ENCODE data around the gene MCM5.
"Not testable (repeated sequence)": the region's sequence is repeated elsewhere in the genome, so short reads cannot be mapped to it uniquely, and the experiment has no call there.

Gene MCM5

DNA sequence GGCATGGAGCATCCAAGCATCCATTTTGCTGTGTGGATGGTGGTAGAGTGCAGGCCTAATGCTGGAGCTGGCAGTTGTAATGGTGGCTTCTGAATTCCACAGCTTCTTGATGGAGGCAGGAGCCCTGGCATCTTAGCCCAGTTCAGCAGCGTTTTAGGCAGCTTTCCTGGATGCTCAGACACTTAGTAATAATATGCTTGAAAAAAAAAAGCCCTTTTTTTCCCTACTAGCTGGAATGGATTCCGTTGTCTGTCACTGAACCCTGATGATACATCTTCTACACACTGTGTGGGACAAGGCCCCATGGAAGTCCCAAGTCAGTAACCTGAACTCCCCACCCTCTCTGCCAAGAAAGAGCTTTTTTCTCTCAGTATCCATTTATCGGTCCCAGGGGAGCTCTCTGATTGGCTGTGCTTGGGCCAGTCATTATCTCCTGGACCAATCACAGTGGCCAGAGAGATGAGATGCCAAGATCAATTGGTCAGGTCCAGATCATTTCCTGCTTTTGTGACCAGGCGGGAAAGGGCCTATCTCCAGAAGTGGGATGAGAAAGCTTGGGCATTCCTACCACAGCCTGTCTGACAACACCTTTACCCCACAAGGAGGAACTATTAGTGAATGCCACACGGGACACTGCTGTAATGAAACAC is 34.2 kb downstream of the MCM5 start:
- no peak for DNase-seq

DNA sequence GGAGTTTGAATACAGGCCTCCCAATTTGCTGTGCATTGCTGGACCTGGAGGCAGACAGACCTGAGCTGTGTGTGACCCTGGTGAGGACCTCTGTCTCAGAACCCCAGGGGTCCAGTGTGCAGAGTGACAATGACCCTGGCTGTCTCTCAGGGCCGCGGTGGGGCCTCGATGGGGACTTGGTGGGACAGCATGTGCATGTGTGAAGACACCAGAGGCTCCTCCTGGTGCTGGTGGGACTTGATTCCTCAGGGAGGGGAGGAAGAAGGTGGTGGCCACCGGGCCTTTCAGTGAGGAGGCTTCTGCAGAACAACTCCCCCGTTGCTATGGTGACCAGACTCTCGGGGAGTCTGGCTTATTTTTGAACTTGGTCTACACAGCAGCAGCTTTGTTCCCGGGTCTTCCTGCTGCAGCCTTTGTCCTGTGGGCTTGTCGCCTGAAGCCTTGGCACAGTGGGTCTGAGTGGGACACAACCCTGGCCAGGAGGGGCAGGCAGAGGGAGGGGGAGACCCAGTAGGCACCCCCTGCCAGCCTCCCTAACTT is 35.3 kb downstream of the MCM5 start:
- no peak for DNase-seq

DNA sequence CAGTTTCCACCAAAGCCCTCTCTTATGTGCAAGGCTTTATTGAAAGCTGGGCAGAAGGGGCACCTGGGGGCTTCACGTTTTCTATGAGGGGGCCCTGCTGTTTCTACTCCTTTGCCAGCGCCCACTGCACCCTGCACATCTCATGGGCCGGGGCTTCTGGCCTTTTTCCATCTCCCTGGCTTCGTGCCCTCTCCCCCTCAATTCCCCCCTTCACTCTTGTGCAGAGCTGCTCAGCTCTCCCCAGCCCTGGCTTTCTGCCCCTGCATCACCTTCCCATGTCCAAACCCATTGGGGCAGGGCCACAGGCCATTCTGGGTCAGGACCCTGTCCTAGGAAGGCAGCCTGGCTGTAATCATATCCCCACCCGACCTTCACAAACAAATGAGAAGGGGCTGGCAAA is 36.5 kb downstream of the MCM5 start:
- no peak for DNase-seq

DNA sequence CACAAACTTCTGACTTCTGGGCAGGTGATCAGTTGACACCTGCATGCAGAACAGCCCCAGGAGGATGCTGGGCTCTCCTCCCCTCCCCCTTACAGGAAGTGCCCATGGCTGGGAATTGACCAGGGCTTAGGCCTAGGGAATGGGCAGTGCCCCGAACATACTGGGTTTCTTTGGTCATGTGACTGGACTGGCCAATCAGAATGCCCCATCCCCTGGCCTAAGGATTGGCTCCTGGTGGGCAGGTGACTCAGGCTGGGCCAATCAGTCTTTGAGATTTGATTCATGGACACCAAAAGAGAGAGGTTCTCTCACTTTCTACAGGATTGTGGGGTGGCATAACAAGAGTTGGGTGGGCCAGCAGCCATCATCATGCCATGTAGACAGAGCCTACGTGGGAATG is 37.1 kb downstream of the MCM5 start:
- DNase-seq, result peak; percentile 7

DNA sequence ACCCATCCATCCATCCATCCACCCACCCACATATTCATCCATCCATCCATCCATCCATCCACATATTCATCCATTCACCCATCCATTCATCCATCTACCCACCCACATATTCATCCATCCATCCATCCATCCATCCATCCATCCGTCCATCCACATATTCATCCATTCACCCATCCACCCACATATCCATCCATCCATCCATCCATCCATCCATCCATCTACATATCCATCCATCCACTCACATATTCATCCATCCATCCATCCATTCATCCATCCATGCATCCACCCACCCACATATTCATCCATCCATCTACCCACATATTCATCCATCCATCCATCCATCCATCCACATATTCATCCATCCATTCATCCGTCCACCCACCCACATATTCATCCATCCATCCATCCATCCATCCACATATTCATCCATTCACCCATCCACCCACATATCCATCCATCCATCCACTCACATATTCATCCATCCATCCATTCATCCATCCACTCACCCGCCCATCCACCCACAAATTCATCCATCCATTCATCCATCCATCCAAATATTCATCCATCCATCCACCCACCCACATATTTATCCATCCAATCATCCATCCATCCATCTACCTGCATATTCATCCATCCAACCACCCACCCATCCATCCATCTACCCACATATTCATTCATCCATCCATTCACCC is 38.9 kb downstream of the MCM5 start:
- not testable (repeated sequence) for DNase-seq

DNA sequence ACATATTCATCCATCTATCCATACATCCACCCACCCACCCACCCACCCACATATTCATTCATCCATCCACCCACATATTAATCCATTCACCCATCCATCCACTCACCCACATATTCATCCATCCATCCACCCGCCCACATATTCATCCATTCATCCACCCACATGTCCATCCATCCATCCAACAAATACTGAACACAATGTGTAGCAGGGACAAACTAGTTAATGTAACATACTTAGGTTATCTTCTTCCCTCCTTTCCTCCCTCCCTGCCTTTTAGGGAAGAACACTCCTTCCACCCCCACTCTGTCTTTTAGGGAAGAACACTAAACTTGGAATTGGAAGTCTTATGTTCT is 39.4 kb downstream of the MCM5 start:
- no peak for DNase-seq

DNA sequence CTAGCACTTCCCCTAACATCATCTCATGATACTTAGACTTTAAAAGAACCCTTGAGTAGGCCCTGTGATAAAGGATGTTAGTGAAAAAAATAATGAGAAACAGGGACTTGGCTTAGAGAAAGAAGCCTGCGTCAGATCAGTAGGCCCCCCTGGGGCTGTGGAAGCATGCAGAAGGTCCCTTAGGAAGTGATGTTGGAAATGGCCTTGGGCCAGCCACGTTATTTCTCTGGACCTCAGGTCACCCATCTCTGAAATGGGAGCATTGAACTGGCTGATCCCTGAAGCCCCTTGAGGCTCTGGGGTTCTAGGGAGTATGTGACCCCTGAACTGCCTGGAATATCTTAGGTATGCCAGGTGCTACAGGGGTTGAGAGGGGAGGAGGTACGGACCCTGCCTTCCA is 40.2 kb downstream of the MCM5 start:
- no peak for DNase-seq

DNA sequence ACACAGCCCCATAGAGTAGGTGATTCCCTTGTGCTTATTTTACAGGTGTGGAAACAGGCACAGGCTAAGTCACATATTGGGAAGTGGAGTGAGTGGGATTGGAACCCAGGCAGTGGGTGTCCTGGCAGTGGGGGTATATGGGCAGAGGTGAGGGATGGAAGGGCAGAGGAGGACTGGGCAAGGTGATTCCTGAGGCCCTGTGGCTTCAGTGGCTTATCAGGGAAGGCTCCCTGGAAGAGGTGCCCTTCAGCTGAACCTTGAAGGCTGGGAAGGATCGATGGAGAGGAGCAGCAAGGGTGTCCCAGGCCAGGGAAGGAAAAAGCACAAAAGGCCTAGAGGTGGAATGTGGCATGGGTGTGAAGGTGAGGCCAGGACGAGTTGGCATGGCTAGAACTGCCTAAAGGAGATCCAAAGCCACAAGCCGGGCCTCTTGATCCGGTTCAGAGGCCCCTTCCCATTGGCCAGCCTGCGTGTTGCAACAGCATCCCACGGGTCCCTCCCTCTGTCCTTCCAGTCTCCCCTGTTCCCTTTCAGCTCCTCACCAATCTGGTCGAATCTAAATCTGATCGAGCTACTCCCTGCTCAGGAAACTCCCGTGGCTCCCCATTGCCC is 41.7 kb downstream of the MCM5 start:
- DNase-seq, result no peak

DNA sequence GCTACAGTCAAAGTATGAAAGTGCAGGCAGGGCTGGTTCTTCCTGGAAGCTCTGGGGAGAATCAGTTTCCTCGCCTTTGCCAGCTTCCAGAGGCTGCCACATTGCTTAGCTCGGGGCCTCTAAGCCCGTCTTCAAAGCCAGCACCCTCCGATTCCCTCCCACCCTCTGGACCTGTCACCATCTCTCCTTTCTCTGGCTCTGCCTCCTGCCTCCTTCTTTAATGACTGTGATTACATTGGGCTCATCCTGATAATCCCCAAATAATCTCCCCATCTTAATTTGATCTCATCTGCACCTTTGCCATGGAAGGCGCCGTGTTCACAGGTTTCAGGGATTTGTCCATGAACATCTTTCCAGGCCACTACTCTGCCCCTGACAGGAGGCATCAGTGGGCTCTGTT is 42.5 kb downstream of the MCM5 start:
- no peak for DNase-seq

DNA sequence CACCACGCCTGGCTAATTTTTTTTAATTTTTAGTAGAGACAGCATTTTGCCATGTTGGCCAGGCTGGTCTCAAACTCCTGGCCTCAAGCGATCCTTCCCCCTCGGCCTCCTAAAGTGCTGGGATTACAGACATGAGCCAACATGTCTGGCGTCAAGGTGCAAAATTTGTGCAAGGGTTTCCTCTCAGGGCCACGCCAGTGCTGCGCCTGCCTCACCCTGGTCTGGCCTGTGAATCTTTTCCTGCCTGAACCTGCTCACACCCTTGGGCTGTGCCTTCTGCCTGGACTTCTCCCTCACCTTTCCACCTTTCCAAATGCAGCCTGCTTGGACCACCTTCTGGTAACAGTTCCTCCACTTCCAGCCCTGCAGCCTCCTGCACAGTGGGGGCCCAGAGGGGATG is 43.4 kb downstream of the MCM5 start:
- DNase-seq, result no peak

DNA sequence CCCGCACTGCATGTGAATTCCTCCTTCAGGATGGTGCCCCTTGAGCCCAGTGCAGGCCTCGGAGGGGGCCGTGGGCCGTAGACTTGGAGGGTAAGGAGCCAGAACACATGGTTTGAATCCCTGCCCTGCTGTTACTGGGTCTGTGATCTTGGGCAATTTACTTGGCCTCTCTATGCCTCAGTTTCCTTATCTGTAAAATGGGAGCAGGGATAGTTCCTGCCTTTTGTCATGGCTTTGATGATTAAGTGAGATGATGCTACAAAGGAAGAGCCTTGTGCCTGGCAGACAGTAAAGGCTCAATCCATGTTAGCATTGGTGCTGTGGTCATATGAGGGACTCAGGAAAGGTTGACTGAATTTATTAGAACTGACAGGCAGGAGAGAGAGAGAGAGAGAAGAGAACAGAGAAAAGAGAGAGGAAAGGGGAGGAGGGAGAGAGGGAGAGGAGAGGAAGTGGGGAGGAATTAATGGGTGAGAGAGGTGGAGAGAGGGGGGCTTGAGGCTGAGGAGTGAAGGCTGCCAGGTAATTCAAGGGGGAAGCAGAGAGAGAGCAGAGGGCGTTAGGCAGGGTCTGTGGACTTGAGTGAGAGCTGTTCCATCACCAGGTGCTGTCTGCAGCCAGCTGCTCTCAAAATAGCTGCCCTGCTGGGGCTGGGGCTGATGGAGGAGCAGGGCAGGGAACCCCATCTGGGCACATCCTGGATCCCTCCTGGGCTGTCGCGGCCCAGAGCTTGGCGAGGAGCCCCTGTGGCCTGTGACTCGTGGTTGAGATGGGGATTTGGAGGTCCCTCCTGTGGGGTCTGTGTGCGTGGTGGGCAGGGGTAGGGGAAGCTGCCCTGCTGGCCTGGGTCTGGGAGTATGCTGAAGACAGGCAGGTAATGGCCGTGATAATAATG is 44.1 kb downstream of the MCM5 start:
- DNase-seq, result peak; percentile 32

DNA sequence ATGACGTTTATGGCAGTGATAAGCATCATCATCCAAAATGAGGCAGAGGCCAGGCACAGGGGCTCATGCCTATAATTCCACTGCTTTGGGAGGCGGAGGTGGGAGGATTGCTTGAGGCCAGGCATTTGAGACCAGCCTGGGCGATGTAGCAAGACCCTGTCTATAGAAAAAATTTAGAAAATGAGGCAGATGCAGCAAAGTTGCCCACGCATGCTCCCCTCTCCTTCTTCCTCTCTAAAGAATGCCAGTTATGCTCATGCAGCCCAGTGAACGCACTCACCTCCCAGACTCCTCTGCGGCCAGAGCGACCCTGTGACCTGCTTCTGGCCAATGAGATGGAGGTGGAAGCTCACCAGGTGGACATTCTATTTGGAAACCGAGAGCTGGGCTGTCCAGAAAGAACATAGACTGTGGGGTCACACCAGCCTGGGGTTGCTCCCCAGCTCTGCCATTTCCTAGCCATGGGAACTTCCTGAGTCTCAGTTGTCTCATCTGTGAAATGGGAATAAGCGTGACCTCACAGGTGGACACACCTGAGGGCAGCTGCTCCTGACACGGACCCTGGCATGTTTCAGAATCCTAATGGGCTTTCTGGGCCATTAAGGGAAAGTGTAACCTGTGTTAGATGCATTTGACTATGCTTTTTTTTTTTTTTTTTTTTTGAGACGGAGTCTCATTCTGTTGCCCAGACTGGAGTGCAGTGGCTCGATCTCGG is 44.9 kb downstream of the MCM5 start:
- no peak for DNase-seq

DNA sequence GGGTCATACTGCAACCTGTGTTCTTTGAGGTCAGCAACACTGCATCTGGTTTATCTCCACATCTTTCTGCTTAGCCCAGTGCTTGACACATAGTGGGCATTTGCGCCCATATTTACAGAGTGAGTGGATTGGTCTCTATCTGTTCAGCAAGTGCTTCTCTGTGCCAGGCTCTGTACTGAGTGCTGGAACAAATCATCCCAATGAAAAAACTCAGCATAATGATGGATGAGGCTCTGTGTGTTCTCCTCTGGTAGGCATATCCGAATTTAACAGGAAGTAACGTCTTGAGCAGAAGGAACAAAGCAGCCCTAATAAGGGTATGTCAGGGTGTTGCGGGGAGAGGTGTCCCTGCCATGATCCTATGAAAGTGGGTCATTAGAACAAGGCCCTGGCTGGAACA is 46.0 kb downstream of the MCM5 start:
- no peak for DNase-seq

DNA sequence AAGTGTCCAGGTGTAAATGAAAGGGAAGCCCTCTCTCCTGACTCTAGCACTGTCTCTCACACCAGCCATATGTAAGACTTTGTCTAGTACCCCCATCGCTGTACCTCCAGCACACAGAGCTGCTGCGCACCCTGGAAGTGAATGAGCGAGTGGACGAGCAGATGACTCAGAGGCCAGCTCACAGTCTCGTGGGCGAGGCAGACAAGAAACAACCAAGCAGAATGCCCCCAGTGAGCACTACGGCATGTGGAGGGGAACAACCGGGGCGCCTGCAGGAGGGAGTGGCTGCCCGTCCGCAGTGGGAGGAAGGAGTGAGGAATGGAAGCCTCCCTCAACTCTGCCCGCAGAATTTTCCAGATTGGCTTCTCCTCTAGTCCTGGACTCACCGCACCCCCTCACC is 46.4 kb downstream of the MCM5 start:
- DNase-seq, result no peak

DNA sequence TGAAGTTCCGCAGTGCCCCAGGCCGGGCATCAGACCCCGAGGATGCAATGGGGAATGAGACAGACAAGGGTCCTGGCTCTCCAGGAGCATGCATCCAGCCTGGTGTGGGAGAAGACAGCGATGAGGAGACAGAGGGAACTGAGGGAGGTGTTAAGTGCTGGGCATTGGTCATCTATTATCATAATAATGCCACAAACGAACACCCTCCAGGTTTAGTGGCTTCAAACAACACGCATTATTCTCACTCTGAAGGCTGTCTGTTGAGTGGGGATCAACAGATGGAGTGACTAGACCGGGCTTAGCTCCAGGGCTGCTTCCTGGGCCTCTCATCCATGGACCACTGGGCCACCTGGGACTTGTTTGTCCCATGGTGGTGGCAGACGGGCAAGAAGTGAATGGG is 48.6 kb downstream of the MCM5 start:
- DNase-seq, result no peak

DNA sequence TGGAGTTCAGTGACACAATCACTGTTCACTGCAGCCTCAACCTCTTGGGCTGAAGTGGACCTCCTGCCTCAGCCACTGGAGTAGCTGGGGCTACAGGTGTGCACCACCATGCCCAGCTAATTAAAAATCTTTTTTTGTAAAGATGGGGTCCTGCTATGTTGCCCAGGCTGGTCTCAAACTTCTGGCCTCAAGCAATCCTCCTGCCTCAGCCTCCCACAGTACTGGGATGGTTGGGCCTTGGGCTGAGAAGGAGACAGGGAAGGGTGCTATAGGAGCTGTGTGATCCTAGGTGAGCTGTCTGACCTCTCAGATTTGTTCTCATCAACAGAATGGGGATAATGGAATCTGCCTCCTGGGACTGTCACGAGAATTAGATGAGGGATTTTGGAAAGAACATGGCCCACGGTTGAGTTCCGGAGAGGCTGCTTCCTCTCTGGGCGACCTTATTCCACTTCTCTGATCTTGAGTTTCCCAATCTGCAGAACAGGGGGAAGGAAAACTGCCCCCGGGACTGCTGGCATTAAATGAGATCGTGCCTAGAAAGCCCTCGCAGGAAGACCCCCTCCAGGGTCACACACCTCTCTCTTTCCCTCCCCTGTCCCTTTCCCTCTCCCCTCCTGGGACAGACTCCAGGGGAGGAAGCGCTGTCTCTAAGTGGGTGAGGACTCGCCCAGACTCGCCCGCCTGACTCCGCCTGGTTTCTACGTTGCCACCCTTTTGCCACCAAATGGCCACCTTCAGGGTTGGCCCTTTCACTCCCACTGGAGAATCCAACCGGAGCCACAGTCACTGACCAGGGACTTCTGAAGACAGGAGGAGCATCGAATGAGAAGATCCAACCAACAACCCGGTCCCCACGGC is 50.1 kb downstream of the MCM5 start:
- no peak for DNase-seq

DNA sequence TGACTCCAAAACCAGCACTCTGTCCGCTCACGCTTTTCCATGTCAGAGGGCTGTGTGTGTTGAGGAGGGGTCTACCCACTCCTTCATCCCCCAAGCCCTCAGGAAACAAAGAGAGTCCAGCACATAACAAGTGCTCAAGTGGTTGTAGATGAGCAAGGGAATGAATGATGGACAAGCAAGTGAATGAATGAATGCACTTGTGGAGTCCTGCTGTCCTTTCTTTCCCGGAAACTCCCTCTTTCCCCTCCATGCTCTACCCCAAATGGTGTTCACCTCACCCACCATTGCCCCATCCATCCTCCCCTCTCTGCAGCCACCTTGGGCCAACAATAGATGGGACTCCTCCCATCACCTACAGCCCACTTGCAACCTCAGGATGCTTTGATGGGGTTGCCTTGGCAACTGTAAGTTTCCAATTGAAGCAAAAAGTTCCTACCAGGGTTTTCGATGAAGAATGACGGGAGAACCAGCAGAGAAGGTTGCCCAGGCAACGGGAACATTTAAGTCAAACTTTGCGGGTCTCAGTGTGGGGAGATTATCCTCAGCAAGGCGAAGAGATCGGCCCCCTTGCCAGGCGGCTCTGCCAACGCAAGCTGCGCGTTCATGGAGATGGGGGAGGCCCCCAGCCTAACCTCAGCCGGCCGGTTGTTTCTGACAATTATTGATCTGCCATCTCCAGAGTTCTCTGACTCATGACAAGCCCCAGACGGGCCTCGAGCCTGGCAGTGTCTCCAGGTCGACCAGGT is 51.1 kb downstream of the MCM5 start:
- DNase-seq, result peak; percentile 3

DNA sequence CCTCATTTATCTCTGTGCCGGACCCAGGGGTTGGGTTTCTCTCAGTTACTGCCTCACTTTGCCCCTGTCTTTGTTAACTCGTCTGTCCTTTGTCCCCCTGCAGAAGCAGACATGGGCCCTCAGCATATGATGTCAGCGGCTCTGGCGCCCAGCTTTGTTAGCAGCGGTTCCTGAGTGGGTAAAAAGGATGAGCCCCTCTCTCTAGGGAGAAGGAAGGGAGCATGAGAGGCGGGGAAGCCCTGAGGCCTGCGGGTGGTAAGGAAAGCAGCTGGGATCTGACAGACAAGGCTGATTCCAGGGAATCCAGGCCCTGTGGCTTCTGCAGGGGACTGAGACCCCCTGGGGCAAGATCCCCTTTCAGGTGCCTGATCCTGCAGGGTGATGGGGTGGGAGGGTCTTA is 51.7 kb downstream of the MCM5 start:
- peak; percentile 74 for DNase-seq

DNA sequence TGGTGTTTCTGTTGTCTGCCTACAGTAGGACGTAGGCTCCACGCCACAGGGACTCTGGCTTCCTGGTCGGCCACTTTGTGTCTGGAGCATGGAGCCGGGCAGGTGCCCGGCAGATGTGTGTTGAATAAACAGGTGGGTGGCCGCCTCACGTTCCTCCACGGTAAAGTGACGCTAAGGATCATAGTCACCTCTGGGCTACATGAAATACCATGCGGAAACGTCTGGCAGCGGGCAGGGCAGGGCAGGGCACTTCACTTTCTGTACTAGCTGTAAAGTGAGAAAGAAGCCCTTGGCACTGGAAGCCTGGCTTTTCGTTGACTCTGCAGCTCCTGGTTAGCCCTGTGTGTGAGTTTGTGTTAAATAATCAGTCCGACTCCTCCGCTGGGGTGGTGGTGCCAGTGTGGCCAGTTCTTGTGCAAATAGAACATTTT is 52.4 kb downstream of the MCM5 start:
- peak; percentile 93 for DNase-seq

DNA sequence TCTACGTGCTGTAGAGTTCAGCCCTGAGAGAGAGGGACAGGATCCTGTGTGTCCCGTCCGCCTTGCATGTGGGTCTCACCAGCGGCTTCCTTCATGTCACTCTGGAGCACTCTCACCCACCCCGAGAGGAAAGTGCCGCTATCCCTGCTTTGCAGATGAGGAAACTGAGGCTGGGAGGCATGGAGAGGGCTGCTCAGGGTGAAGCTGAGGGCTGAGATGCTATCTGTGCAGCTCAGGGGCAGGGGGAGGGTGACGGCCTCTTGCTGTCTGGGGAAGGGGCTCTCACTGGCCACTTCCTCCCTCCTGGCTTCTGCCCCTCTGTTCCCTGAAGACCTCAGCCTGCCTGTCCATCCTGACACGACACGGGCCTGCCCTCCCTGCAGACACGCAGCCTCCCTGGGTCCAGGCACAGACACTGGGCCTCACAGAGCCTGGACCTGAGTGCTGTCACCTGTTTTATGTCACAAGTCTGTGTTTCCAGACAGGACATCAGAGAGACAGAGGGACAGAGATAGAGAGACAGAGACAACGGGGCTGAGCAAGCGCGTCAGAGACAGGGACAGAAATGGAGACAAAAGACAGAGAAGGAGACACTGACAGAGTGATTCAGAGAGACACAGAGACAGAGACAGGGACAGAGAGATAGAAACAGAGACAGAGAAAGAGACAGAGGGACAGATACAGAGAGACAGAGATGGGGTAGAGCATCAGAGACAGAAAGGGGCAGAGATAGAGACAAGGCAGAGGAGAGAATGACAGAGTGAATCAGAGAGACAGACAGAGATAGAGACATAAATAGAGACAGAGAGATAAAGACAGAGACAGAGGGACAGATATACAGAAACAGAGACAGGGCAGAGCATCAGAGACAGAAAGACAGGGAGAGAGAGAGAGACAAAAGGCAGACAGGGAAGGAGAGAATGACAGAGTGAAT is 53.1 kb downstream of the MCM5 start:
- no peak for DNase-seq
